NCI-H1105 treated with DMSO at 0.1 percent for 48 hours (cell line): ENCODE data around the gene ANKRD28.
"Not testable (repeated sequence)": the region's sequence is repeated elsewhere in the genome, so short reads cannot be mapped to it uniquely, and the experiment has no call there.

ENCODE experiments used
- DNase-seq: peaks from one replicate; lab custom pipeline; 2025; lab: John Stamatoyannopoulos, UW

Gene ANKRD28

DNA sequence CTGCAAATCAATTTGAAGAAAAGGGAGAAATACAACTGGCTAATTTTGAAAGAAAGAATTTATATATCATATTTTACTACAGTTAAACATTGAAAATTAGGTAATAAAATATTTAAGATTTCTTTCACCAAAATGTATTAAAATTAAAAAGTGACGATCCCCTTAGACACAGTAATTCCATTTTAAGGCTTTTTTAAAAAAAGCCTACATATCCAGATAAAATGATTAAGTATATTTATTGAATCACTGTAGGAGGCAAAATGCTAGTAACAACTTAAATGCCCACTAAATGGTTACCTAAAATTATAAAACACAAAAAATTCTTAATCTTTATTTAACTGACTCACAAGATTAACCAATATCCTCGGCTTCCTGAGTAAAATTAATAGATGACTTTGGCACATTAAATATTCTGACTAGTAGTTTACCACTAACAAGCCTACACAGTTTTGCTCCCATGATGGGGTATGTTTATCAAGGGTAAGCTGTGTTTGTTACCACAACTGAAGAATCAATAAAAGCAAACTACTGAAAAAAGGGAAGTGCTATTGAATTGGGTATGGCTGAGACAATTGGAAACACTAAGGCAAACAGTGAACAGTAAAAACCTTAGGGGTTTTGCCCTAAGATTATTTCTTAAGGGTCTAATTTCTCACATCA lies 28.4 kb downstream of the ANKRD28 start:
- no peak for DNase-seq

DNA sequence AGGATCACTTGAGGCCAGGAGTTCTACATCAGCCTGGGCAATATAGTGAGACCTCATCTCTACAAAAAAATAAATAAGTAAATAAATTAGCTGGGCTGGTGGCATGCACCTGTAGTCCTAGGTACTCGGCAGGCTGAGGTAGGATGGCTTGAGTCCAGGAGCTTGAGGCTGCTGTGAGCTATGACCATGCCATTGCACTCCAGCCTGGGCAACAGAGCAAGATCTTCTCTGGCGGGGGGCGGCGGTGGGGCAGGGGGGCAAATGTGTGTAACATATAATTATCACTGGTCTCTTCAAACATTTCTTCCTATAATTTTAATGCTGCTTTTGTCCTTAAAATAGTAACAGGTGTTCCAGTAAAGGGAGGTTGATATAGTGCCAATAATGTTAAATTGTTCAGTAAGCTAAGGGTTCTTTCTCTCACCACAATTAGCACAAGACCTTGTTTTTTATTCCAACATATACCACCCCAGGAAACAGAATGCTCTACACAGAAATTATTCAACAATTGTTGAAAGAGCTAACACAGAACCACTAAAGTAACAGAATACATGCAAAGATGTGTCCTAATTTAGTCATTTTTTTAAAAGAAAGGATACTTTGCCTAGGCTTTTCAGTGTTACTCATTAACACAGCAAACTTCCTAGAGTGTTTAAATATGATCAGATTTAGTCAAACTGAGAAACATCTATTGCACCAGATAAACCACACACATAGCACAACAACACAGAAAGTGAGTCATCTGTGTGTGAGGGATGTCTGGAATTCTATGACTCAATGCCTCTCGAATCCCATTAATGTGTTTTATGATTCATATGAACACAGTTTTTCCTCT lies 29.1 kb downstream of the ANKRD28 start:
- no peak for DNase-seq

- DNase-seq: no peak
These were observed 31.4 kb downstream of the ANKRD28 start for GRCh38 chr3:15766406-15766805.

DNA sequence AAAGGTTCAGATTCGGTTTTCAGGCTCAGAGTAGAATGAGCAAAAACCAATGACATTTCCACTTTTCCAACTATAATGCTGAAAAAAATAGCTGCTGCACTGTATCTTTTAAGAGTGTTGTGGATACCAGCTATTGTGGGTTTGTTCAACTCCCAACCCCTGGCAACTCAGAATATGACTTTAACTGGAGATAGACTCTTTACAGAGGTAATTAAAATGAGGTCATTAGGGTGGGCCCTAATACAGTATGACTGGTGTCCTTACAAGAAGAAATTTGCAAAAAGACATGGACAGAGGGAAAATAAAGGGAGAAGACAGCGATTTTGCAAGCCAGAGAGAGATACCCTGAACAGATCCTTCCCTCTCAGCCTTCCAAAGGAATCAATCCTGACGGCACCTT lies 39.5 kb downstream of the ANKRD28 start:
- no peak for DNase-seq

DNA sequence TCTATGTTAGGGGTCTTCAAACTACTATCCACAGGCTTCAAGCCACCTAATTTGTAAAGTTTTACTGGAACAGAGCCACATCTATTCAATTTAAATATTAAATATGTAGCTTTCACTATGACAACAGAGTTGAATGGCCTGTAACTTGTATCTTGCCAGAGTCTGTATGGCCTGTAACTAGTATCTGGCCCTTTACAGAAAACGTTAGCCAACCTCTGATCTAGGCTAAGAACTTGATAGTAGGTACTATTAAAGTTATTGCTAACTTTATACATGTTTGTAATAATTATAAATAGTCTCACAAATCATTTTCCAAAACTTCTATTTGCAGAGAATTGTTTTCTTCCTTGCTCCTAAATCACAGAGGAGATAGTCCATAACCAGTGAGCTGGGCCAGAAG lies 40.0 kb downstream of the ANKRD28 start:
- DNase-seq: no peak

DNA sequence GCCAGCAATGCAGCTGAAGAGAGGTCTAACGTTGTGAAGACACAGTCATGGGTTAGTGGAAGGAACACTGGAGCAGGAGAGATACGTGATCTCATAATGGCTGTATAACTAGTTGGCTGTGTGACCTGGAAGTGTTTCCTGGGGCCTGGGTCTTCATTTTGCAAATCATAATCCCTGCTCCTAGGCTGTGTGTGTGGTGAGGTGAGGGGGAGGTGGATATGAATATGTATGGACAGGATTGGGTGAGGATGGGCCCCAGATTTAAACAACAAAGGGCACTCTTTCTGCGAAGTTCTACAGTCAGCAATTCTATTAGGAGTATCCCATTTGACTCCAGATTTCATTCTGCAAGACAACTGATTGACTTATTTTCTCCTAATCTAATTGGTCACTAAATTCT lies 41.3 kb downstream of the ANKRD28 start:
- DNase-seq: no peak

DNA sequence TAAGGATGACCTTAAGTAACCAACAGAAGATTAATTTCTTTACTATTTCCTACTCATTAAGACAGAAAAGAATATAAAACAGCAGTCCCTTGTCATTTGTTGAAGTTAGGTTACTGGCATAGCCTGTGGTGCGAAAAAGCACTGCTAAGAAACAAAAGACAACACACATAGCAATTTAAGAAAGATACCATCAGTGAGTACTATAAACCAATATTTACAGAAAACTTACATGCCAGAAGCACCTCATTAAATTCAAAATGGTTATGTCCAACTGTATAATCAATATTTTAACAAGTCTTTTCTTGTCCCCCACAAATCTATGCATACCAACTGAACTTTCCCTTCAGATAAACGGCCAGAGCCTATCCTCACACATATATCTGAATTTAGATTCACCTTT lies 42.0 kb downstream of the ANKRD28 start:
- no peak for DNase-seq

GRCh38 chr3:15755181-15755580 lies 42.6 kb downstream of the ANKRD28 start:
- DNase-seq: no peak

DNA sequence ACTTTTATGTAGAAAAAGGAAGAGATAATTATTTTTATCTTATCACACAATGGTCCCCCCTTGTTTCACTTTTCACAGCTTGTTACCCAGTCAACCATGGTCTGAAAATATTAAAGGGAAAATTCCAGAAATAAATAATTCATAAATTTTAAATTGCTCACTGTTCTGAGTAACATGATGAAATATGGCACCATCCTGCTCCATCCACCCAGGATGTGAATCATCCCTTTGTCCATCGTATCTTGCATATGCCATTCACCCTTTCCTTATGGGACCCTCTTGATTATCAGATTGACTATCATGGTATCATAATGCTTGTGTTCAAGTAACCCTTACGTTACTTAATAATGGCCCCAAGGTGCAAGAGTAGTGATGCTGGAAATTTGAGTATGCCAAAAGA lies 43.7 kb downstream of the ANKRD28 start:
- no peak for DNase-seq

- no peak for DNase-seq
These were observed 44.6 kb downstream of the ANKRD28 start for GRCh38 chr3:15753056-15753710.

DNA sequence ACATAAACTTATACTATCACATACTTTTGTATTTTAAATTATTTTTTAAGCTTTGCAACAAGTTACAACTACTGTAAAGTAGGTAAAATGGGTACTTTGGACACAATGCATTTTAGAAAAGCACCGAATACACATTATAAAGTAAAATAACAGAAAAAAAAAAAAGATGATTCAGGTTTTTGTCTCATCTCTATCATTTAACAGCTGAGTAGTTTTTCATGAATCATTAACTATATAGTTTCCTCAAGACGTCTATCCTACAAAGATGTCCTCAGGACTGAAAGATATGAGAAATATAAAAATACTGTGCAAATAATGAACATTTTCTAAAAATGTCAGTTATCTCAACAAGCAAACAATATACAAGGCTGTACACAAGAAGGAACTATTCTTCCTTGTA lies 46.9 kb downstream of the ANKRD28 start:
- no peak for DNase-seq

DNA sequence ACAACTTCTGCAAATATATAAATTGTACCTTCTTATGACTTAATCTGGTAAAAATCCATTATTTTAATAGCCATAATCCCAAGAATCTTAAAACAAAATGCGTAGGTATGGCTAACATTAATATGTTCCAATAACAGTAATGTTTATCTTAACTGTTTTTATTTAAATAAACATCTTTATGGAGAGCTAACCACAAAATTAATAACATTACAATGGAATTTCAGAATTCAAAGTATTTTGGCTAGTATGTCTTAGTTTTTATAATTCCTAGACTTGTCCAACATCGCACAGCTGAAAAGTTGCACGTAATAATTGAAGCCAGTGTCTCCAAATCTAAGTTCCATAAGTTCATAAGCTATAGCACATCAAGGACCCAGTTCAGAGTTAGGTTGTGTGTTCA lies 47.6 kb downstream of the ANKRD28 start:
- DNase-seq: no peak

- DNase-seq: not testable (repeated sequence)
These were observed 51.9 kb downstream of the ANKRD28 start for GRCh38 chr3:15745896-15746295.

- no peak for DNase-seq
These were observed 53.6 kb downstream of the ANKRD28 start for GRCh38 chr3:15744176-15744575.

GRCh38 chr3:15743587-15744009 lies 54.2 kb downstream of the ANKRD28 start:
- DNase-seq: no peak

- not testable (repeated sequence) for DNase-seq
These were observed 55.5 kb downstream of the ANKRD28 start for GRCh38 chr3:15742236-15742635.

DNA sequence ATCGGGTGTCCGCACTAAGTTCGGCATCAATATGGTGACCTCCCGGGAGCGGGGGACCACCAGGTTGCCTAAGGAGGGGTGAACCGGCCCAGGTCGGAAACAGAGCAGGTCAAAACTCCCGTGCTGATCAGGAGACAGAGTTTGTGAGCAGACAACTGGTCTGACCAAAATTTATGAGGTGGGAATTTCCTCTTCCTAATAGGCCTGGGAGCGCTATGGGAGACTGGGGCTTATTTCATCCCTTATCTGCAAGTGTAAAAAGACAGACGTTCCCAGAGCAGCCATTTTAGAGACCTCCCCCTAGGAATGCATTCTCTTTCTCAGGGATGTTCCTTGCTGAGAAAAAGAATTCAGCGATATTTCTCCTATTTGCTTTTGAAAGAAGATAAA lies 59.2 kb downstream of the ANKRD28 start:
- DNase-seq: not testable (repeated sequence)

DNA sequence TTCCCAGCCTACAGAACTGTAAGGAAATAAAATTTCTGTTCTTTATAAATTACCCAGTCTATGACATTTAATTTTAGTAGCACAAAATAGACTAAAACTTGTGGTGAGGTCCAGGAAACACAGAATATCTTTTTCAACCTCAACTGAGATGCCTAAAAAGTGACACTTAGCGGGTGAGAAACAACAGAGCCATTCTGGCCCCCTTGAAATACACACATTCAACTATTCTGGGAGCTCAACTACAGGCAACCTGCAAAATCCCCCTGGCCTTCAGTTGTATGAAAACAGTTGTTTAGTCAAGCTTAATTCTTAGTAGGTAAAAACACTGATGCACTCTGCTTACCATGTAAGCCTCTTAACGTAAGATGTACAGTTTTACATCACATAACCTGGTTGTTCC lies 66.8 kb downstream of the ANKRD28 start:
- no peak for DNase-seq

DNA sequence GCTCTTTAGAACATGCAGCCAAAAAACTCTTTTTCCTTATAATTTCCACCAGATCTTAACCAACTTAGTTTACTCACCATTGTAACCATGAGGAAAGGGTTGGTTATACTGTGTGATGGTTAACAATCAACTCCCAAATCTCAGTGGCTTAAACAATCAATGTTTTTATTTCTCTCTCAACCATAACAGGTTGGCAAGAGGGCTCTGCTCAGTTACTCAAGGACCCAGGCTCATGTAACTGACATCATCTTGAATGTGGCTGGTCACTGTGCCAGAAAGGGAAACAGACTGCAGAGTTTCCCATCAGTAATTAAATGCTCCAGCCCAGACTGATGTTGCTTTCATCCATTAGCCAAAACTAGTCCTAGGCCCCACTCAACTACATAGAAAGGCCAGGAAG lies 69.0 kb downstream of the ANKRD28 start:
- DNase-seq: no peak

GRCh38 chr3:15726881-15727280 lies 70.9 kb downstream of the ANKRD28 start:
- DNase-seq: no peak

GRCh38 chr3:15726043-15726442 lies 71.7 kb downstream of the ANKRD28 start:
- no peak for DNase-seq

DNA sequence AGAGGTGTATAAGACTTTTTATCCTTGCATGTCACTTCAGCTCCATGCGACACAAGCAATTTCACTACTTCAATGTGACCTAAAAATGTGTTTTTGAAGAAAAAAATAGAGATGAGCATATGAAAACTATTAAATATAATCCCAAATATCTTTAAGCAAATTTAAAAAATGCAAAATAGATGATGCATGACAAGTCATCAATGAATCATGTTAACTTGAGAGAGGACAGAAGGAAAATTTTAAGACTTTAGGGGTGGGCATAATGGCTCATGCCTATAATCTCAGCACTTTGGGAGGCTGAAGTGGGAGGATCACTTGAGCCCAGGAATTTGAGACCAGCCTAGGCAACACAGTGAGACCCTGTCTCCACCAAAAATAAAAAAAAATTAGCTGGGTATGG lies 73.3 kb downstream of the ANKRD28 start:
- no peak for DNase-seq

DNA sequence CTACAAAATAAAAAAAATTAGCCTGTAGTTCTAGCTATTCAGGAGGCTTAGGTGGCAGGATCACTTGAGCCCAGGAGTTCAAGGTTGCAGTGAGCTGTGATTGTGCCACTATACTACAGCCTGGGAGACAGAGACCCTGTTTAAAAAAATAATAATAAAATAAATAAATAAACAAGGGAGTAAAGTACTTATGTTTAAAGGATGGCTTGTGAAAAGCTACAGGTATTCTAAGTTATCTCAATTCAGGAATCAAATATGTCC lies 74.2 kb downstream of the ANKRD28 start:
- DNase-seq: no peak
